Measurements from ENCODE around the gene TSPEAR.
"Not testable (repeated sequence)": the region's sequence is repeated elsewhere in the genome, so short reads cannot be mapped to it uniquely, and the experiment has no call there.

TSPEAR gene

GRCh38 chr21:44592446-44593311, 118.7 kb downstream of the TSPEAR start, which contains the start of gene KRTAP10-6:
TSS of gene KRTAP10-6 (minus strand) at chr21:44592505. CDS start at chr21:44592484, 21 bp downstream.
- in situ Hi-C loops (cut with HindIII; ENCODE audit: low sequenced_read_pairs): no loop called here

- in situ Hi-C loops (cut with HindIII; ENCODE audit: low sequenced_read_pairs): not testable (repeated sequence)
Observed at GRCh38 chr21:44591801-44592130, 119.6 kb downstream of the TSPEAR start.

GRCh38 chr21:44590897-44591800, 120.2 kb downstream of the TSPEAR start:
- in situ Hi-C loops (cut with HindIII; ENCODE audit: low sequenced_read_pairs): not testable (repeated sequence)

- in situ Hi-C loops (cut with HindIII; ENCODE audit: low sequenced_read_pairs): no loop called here
Observed at GRCh38 chr21:44590311-44590721, 121.1 kb downstream of the TSPEAR start.

- in situ Hi-C loops (cut with HindIII; ENCODE audit: low sequenced_read_pairs): no loop called here
Observed at GRCh38 chr21:44589586-44590305, 121.6 kb downstream of the TSPEAR start.

- in situ Hi-C loops (cut with HindIII; ENCODE audit: low sequenced_read_pairs): no loop called here
Observed at GRCh38 chr21:44589094-44589493, 122.3 kb downstream of the TSPEAR start.

GRCh38 chr21:44585892-44586291, 125.5 kb downstream of the TSPEAR start:
- in situ Hi-C loops (cut with HindIII; ENCODE audit: low sequenced_read_pairs): no loop called here

GRCh38 chr21:44583800-44584147, 127.6 kb downstream of the TSPEAR start:
- in situ Hi-C loops (cut with HindIII; ENCODE audit: low sequenced_read_pairs): no loop called here

- in situ Hi-C loops (cut with HindIII; ENCODE audit: low sequenced_read_pairs): no loop called here
Observed at GRCh38 chr21:44583089-44583799, 128.1 kb downstream of the TSPEAR start.

GRCh38 chr21:44582055-44582454, 129.3 kb downstream of the TSPEAR start:
- in situ Hi-C loops (cut with HindIII; ENCODE audit: low sequenced_read_pairs): no loop called here

GRCh38 chr21:44581158-44581557, 130.2 kb downstream of the TSPEAR start:
- in situ Hi-C loops (cut with HindIII; ENCODE audit: low sequenced_read_pairs): no loop called here

GRCh38 chr21:44580231-44580821, 131.0 kb downstream of the TSPEAR start, which contains the start of gene KRTAP10-5:
TSS of gene KRTAP10-5 (minus strand) at chr21:44580604. CDS start at chr21:44580578, 26 bp downstream.
- in situ Hi-C loops (cut with HindIII; ENCODE audit: low sequenced_read_pairs): not testable (repeated sequence)

GRCh38 chr21:44579833-44580144, 131.6 kb downstream of the TSPEAR start:
- in situ Hi-C loops (cut with HindIII; ENCODE audit: low sequenced_read_pairs): no loop called here

- in situ Hi-C loops (cut with HindIII; ENCODE audit: low sequenced_read_pairs): no loop called here
Observed at GRCh38 chr21:44579056-44579832, 132.1 kb downstream of the TSPEAR start.

GRCh38 chr21:44578371-44579055, 132.9 kb downstream of the TSPEAR start:
- in situ Hi-C loops (cut with HindIII; ENCODE audit: low sequenced_read_pairs): no loop called here

- in situ Hi-C loops (cut with HindIII; ENCODE audit: low sequenced_read_pairs): no loop called here
Observed at GRCh38 chr21:44576025-44576420, 135.3 kb downstream of the TSPEAR start.

- in situ Hi-C loops (cut with HindIII; ENCODE audit: low sequenced_read_pairs): no loop called here
Observed at GRCh38 chr21:44575307-44576024, 135.9 kb downstream of the TSPEAR start.

Data from DLD1 (cell line).